ENCODE measurements around the gene EEPD1. TPM values are rescaled to one million over a fixed set of nuclear protein-coding genes. Genes with fewer than 3 reads are reported as not detected.
A peak's percentile ranks its signal among the peaks of the same experiment; 100 is the strongest.

EEPD1 gene
- polyA plus RNA-seq, 1 of the 3 experiments (the other 2 are of a cell fraction): 5.0 TPM

GRCh38 chr7:36278620-36279172 lies 125.6 kb downstream of the EEPD1 start:
- peak; percentile 67 for DNase-seq
- no peaks in the 10 kb centered on the region for H3K9me3 ChIP-seq
- no peaks in the 10 kb centered on the region for H4K20me1 ChIP-seq (ENCODE audit: insufficient read depth)
- H3K36me3 ChIP-seq (replicated peaks in 1 of 2; ENCODE audit: control insufficient read depth in 1 of 2, insufficient read depth in 2 of 2, low read length in 1 of 2): no peaks in the 10 kb centered on the region
- H3K4me3 ChIP-seq (ENCODE audit: low read depth in 2 of 2, low read length in 1 of 2): no peak overlapping the region
- peaks cover 32 to 41% of the 10 kb centered on the region in 2 experiments for H3K4me1 ChIP-seq (ENCODE audit: control insufficient read depth in 1 of 2, insufficient read depth in 2 of 2, low read depth in 1 of 2, low read length in 1 of 2)
- peak overlapping the region in 1 of 2 experiments; percentile 36; a peak in 2 of 4 replicates for H3K27ac ChIP-seq (ENCODE audit: low read depth in 2 of 2, low read length in 1 of 2)
- H3K9ac ChIP-seq: no peak overlapping the region
- CTCF ChIA-PET: interaction anchor here (3.2 to 3.8 kb wide), 2 partner anchors 12 to 294 kb away, joined by 15 to 20 read pairs; no protein-coding TSS in a partner anchor
- POLR2A ChIA-PET: no interaction called here
- H2AFZ ChIP-seq (ENCODE audit: low read depth): no peak overlapping the region
- 35% methylated on average over 7 of the region's 7 CpGs for WGBS (ENCODE audit: low lambda C conversion rate)
- no peaks in the 10 kb centered on the region for H3K79me2 ChIP-seq (ENCODE audit: insufficient read depth)
- H3K9me2 ChIP-seq: no peaks in the 10 kb centered on the region
- peak overlapping the region; percentile 32 for H3K4me2 ChIP-seq
- no peaks in the 10 kb centered on the region for H3K27me3 ChIP-seq (ENCODE audit: insufficient read depth)
- H3F3A ChIP-seq (replicated peaks; ENCODE audit: insufficient read depth): peaks cover 11% of the 10 kb centered on the region
- TF ChIP-seq ZBTB33 (IDR thresholded peaks at IDR 0.05; ENCODE audit: borderline replicate concordance, low read depth) (no peak), TCF12 (IDR thresholded peaks at IDR 0.05) (peak; percentile 71), SMC3 (IDR thresholded peaks at IDR 0.05; ENCODE audit: low read depth, low read length) (no peak), TEAD4 (IDR thresholded peaks at IDR 0.05; ENCODE audit: borderline replicate concordance, insufficient read depth) (no peak), SIN3A (IDR thresholded peaks at IDR 0.05; ENCODE audit: borderline replicate concordance, low read depth, low read length) (no peak), REST (IDR thresholded peaks at IDR 0.05; ENCODE audit: low read depth, low read length) (no peak), ELF1 (IDR thresholded peaks at IDR 0.05) (no peak), NRF1 (IDR thresholded peaks at IDR 0.05; ENCODE audit: low read depth, low read length) (no peak), PBX3 (IDR thresholded peaks at IDR 0.05) (peak; percentile 58), YY1 (IDR thresholded peaks at IDR 0.05; ENCODE audit: low read depth) (no peak), MAX (IDR thresholded peaks at IDR 0.05; ENCODE audit: low read depth) (0 out of 2 replicates have a peak, but pooled peaks have one; percentile 38), CTCF (IDR thresholded peaks at IDR 0.05) (no peak), JUND (IDR thresholded peaks at IDR 0.05) (no peak), RAD21 (IDR thresholded peaks at IDR 0.05; ENCODE audit: low read length) (no peak; the same call in 1 of the 2 replicates), NFIC (IDR thresholded peaks at IDR 0.05; ENCODE audit: borderline replicate concordance) (peak; percentile 45; the same call in 1 of the 2 replicates), EZH2phosphoT487 (IDR thresholded peaks at IDR 0.05; ENCODE audit: borderline replicate concordance, low read depth) (no peak), IRF3 (IDR thresholded peaks at IDR 0.05; ENCODE audit: low read depth, low read length) (no peak), MEF2A (IDR thresholded peaks at IDR 0.05; ENCODE audit: borderline replicate concordance, low read depth) (no peak), GABPA (IDR thresholded peaks at IDR 0.05; ENCODE audit: low read depth) (no peak), FOSL2 (IDR thresholded peaks at IDR 0.05; ENCODE audit: borderline replicate concordance, low read depth) (no peak; the same call in 1 of the 2 replicates), TAF1 (IDR thresholded peaks at IDR 0.05; ENCODE audit: borderline replicate concordance, low read depth, low read length) (no peak), EP300 (IDR thresholded peaks at IDR 0.05; ENCODE audit: borderline replicate concordance in 1 of 2, low read depth in 1 of 2, low read length in 1 of 2) (peak in 1 of 2 experiments; percentile 46; a peak in 1 of 4 replicates)

Measured in SK-N-SH (cell line).